Breast epithelium (tissue), 4 donors: ENCODE data around the gene GFRA4. TPM values are rescaled to one million over a fixed set of nuclear protein-coding genes. Genes with fewer than 3 reads are reported as not detected.

ENCODE experiments used
- DNase-seq, 2 donors: peaks; one replicate each; pipeline ENCODE4 v3.0.0-alpha.2; 2019; ENCODE audit warnings: low spot score in 2 of 2
- H3K27ac ChIP-seq, 2 donors: fragments of 200-600 bp; sonication (generic) in 1 of 2; one replicate each; pipeline ENCODE4 v1.5.1; 2016 to 2019; ENCODE audit warnings: mild to moderate bottlenecking in 1 of 2
- H3K27me3 ChIP-seq, 2 donors: fragments of 200-600 bp; sonication (generic) in 1 of 2; one replicate each; pipeline versions ENCODE4 v1.5.1 to v1.6.0; 2017 to 2019; ENCODE audit warnings: control low read depth in 1 of 2, mild to moderate bottlenecking in 1 of 2
- H3K36me3 ChIP-seq: fragments of 200-600 bp; one replicate; pipeline ENCODE4 v1.5.1; 2019
- H3K4me1 ChIP-seq, 2 donors: fragments of 200-600 bp; sonication (generic); one replicate each; pipeline ENCODE4 v1.5.1; 2016 to 2019; ENCODE audit warnings: control low read depth in 1 of 2
- H3K4me3 ChIP-seq, 3 donors: fragments of 200-600 bp; sonication (generic); 1 replicate in 2 of 3; 2 replicates in 1 of 3; pipeline ENCODE4 v1.5.1; 2016 to 2019; ENCODE audit warnings: mild to moderate bottlenecking in 3 of 3, moderate library complexity in 2 of 3
- H3K9me3 ChIP-seq, 2 donors: fragments of 200-600 bp; sonication (generic) in 1 of 2; one replicate each; pipeline ENCODE4 v1.5.1; 2016 to 2019; ENCODE audit warnings: control low read depth in 1 of 2
- CTCF ChIP-seq, 3 donors: fragments of 450-650 bp; IDR thresholded peaks; one replicate each; pipeline ENCODE4 v1.5.1; 2016 to 2017; ENCODE audit warnings: antibody characterized with exemption in 3 of 3, mild to moderate bottlenecking in 3 of 3, moderate library complexity in 3 of 3
- POLR2A ChIP-seq: fragments of 450-650 bp; IDR thresholded peaks from one replicate; pipeline ENCODE4 v1.6.1; 2016; ENCODE audit warnings: antibody characterized with exemption, mild to moderate bottlenecking, moderate library complexity
- POLR2AphosphoS5 ChIP-seq, 3 donors: sonication (generic); formaldehyde crosslinking; IDR thresholded peaks; one replicate each; pipeline ENCODE4 v1.6.1; 2017; ENCODE audit warnings: antibody characterized with exemption in 3 of 3
- intact Hi-C: fragments of 100-400 bp; cut with DNase I; formaldehyde crosslinking; loops from one replicate; pipeline ENCODE4 v1.15.1; 2023; ENCODE audit warnings: low total_unique reads
- total RNA-seq, 3 donors: library from RNA; depleted of rRNA; stranded (reverse); fragments of >200 nt; gene quantifications; one replicate each; pipeline ENCODE4 v1.1.0, GENCODE V29; 2016

Gene GFRA4
- total RNA-seq, 3 donors from 2014 or later = not detected

- Histone ChIP-seq H3K27me3 (peaks cover 0 to 50% of the 10 kb centered on the region in 2 donors), H3K4me1 (peaks cover 0 to 7% of the 10 kb centered on the region in 2 donors), H3K36me3 (no peaks in the 10 kb centered on the region), H3K4me3 (no peak overlapping the region), H3K27ac (peak overlapping the region; percentile 68 to 80), H3K9me3 (no peaks in the 10 kb centered on the region)
- no peak for DNase-seq
- intact Hi-C loops = no loop called here
- TF ChIP-seq POLR2AphosphoS5 (IDR thresholded peaks at IDR 0.05) = no peak
- TF ChIP-seq POLR2A = no peak
- no peak for TF ChIP-seq CTCF (IDR thresholded peaks at IDR 0.05)
Measured at GRCh38 chr20:3678198-3678597, 15.0 kb upstream of the GFRA4 start.

DNA sequence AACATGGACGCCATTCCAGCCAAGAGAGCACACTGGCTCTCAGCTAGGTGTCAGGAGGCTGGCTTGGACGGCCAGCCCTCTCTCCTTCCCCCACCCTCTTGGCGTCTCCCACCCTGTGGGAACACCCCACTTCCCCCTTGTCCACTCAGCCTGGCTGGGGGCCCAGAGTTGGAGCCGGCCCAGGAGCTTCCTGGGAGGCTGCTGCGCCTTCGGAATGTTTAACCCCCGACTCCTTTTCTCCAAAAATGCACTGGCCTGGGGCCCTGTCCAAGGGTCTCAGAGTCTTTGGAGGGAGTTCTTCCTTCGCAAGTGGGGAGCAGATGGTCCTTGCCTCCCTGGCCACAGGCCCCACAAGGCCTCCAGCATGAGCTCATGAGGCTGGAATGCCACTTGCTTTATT, 14.5 kb upstream of the GFRA4 start:
- peaks cover 0 to 7% of the 10 kb centered on the region in 2 donors for H3K4me1 ChIP-seq
- DNase-seq = no peak
- intact Hi-C loops = no loop called here
- H3K27ac ChIP-seq = peak overlapping the region; percentile 68 to 80
- TF ChIP-seq CTCF (IDR thresholded peaks at IDR 0.05) = no peak
- no peak for TF ChIP-seq POLR2A
- no peak for TF ChIP-seq POLR2AphosphoS5 (IDR thresholded peaks at IDR 0.05)
- no peaks in the 10 kb centered on the region for H3K36me3 ChIP-seq
- H3K4me3 ChIP-seq = no peak overlapping the region
- H3K27me3 ChIP-seq = peaks cover 0 to 55% of the 10 kb centered on the region in 2 donors
- no peaks in the 10 kb centered on the region for H3K9me3 ChIP-seq

DNA sequence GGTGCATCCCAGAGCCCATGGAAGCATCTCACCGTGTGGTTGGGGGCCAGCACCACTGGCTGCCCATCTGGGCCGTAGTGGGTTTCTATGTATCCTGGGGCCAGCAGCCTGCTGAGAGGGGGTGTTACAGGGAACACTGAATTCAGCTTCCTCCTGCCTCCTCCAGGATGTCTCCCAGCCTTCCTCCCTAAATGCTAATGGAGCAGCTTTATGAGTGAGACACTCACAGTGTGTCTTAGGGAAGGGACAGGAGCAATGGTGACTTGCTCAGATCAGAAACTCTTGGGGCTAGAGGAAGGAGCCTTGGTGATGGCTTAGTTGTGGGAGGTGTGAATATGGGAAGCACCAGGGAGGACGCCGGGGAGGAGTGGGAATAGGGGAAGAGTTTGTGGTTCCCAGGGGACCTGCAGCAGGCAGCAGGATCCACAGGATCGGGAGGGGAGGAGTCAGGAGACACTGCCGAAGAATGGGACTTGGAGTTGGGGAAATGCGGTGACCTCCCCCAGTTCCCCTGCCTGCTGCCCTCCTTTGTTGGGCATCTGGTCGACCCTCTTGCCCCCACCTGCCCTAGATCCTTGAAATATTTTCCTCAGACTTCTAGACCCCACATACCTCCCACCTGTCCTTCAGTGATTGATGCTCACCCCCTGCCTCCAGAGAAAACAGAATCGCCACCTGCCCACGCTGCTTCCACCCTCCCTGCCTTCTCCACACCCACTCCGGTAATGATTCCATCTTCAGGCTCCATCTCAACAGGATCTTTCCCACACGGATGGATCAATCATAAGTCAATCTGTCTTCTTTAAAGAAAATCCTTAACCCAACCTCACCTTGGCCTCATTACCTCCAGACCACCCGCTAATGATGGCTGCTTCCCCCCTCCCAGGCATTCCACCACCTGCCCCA, 12.0 kb upstream of the GFRA4 start:
- H3K27ac ChIP-seq = peak overlapping the region in 1 of 2 donors; percentile 12
- intact Hi-C loops = no loop called here
- peaks cover 0 to 7% of the 10 kb centered on the region in 2 donors for H3K4me1 ChIP-seq
- no peak overlapping the region for H3K4me3 ChIP-seq
- no peak for DNase-seq
- no peaks in the 10 kb centered on the region for H3K9me3 ChIP-seq
- peaks cover 0 to 52% of the 10 kb centered on the region in 2 donors for H3K27me3 ChIP-seq
- no peak for TF ChIP-seq POLR2AphosphoS5 (IDR thresholded peaks at IDR 0.05)
- TF ChIP-seq POLR2A = no peak
- no peak for TF ChIP-seq CTCF (IDR thresholded peaks at IDR 0.05)
- no peaks in the 10 kb centered on the region for H3K36me3 ChIP-seq

DNA sequence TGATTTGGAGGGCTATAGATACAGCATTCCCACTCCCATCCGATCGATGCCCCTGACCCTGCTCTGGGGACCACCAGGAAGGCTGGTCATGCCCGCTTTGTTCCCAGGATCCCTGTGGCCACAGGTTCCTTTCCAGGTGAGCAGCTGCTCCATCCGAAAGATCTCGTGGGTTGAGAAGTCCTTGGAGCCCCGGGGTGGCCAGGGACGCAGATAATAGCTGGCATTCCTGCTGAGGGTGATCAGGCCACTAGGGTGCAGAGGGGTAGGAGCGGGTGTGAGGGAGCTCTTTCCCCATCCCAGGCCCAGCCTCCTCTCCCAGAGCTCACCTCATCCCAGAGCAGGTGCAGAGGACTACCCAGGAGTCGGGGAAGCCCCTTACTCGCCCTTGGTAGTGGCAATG, 11.2 kb upstream of the GFRA4 start:
- H3K9me3 ChIP-seq = no peaks in the 10 kb centered on the region
- peaks cover 0 to 7% of the 10 kb centered on the region in 2 donors for H3K4me1 ChIP-seq
- H3K27ac ChIP-seq = peak overlapping the region in 1 of 2 donors; percentile 12
- no peak for DNase-seq
- peaks cover 0 to 56% of the 10 kb centered on the region in 2 donors for H3K27me3 ChIP-seq
- intact Hi-C loops = no loop called here
- H3K36me3 ChIP-seq = no peaks in the 10 kb centered on the region
- H3K4me3 ChIP-seq = no peak overlapping the region
- TF ChIP-seq CTCF (IDR thresholded peaks at IDR 0.05) (no peak), POLR2AphosphoS5 (IDR thresholded peaks at IDR 0.05) (no peak), POLR2A (no peak)
